NCI-H2171 (cell line): ENCODE data around the gene COX6B1.
"Not testable (repeated sequence)": the region's sequence is repeated elsewhere in the genome, so short reads cannot be mapped to it uniquely, and the experiment has no call there.

ENCODE experiments used
- DNase-seq: peaks from one replicate; lab custom pipeline; 2025; lab: John Stamatoyannopoulos, UW

COX6B1 gene, protein sequence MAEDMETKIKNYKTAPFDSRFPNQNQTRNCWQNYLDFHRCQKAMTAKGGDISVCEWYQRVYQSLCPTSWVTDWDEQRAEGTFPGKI

GRCh38 chr19:35648017-35648961 is at the start of gene COX6B1:
Gene COX6B1 (plus strand): TSS chr19:35648323. CDS start chr19:35651244, 2,921 bp downstream.
- DNase-seq = peak; percentile 97

- DNase-seq = no peak
Observed at GRCh38 chr19:35601971-35602370, 46.2 kb upstream of the COX6B1 start.

- not testable (repeated sequence) for DNase-seq
Observed at GRCh38 chr19:35604436-35604835, 43.7 kb upstream of the COX6B1 start.

GRCh38 chr19:35607170-35607569 is 41.0 kb upstream of the COX6B1 start:
- DNase-seq = not testable (repeated sequence)

DNA sequence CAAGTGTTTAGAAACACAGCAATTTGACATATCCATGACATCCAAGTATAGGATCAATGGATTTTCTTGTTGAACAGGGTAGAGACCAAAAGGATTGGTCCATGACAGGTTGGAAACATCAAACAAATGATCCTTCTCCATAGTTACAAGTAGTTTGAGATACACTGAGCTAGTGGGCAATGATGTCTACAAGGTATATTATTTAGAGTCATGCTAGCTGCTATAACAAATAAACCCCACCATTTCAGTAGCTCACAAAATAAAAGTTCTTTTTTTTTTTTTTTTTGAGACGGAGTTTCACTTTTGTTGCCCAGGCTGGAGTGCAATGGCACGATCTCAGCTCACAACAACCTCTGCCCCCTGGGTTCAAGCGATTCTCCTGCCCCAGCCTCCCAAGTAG is 40.5 kb upstream of the COX6B1 start:
- DNase-seq = no peak

- DNase-seq = no peak
Observed at GRCh38 chr19:35608251-35608650, 39.9 kb upstream of the COX6B1 start.

- no peak for DNase-seq
Observed at GRCh38 chr19:35609851-35610353, 38.2 kb upstream of the COX6B1 start.

- DNase-seq = no peak
Observed at GRCh38 chr19:35612224-35612558, 35.9 kb upstream of the COX6B1 start.

DNA sequence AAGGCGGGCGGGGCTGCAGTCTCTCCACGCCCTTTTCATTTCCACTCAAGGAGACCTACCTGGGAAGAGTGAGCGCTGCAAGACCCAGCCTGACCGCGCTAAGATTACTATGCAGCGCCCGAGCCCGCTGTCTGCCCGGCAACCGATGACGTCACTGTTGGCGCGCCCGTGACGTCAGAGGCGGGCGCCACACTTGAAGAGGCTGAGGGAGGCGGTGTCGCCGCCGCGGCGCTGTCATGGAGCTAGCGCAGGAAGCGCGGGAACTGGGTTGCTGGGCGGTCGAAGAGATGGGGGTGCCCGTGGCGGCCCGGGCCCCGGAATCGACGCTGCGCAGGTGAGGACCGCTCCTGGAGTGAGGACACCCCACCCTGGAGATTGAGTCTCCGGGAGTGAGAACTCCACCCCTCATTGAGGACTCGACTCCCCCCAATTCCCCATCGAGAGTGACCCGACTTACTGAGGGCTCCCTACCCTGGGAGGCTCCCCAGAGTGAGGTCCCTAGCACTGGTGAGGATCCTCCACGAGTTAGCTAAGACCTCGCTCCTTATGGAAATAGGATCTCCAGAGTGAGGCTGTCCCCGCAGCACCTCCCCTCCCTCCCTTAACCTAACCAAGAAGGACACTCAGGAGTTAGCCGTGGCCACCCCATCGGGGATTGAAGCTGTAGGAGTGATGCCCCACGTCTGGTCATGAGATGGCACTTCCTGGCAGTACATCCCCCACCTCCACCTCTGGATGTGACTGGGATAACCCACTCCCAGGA is 35.4 kb upstream of the COX6B1 start, which contains the start of gene HAUS5:
HAUS5 (plus strand) TSS at position 177 of the 763 bp plus-strand sequence; CDS start at position 237, 60 bp downstream.
- peak; percentile 89 for DNase-seq

- no peak for DNase-seq
Observed at GRCh38 chr19:35613574-35613973, 34.5 kb upstream of the COX6B1 start.

GRCh38 chr19:35615036-35615435 is 33.1 kb upstream of the COX6B1 start:
- DNase-seq = no peak

GRCh38 chr19:35618857-35619256 is 29.3 kb upstream of the COX6B1 start:
- no peak for DNase-seq

- DNase-seq = no peak
Observed at GRCh38 chr19:35619290-35619923, 28.7 kb upstream of the COX6B1 start.

DNA sequence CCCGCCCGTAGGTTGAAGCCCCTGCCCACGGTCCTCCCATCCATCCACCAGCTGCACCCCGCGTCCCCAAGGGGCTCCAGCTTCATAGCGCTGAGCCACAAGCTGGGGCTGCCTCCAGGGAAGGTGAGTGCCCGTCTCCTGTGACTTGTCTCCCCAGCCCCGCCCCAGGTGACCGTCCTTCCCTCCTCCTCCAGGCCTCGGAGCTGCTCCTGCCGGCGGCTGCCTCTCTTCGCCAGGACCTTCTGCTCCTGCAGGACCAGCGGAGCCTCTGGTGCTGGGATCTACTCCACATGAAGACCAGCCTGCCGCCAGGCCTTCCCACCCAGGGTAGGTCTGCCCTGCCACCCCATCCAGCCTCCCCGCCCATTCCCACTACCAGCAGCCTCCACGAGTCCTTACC is 28.1 kb upstream of the COX6B1 start:
- no peak for DNase-seq

- no peak for DNase-seq
Observed at GRCh38 chr19:35621708-35622107, 26.4 kb upstream of the COX6B1 start.

DNA sequence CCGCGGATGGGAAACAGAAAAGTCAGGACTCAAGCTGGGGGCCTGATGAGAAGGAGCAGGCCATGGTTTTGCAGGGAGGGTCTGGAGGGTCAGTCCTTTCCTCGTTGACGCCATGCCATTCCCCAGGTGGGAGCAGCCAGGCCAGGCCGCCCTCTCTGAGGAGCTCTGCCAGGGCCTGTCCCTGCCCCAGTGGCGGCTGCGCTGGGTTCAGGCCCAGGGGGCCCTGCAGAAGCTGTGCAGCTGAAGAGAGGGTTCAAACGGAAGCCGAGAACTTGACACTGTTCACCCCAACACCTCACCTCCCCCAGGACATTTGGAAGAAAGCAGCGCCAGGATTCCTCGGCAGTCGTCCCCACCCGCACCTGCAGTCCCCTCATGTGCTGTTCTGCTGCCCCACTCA is 25.4 kb upstream of the COX6B1 start:
- no peak for DNase-seq

GRCh38 chr19:35623327-35624010 is 24.7 kb upstream of the COX6B1 start:
- no peak for DNase-seq

GRCh38 chr19:35628264-35628564 is 19.9 kb upstream of the COX6B1 start:
- DNase-seq = no peak

DNA sequence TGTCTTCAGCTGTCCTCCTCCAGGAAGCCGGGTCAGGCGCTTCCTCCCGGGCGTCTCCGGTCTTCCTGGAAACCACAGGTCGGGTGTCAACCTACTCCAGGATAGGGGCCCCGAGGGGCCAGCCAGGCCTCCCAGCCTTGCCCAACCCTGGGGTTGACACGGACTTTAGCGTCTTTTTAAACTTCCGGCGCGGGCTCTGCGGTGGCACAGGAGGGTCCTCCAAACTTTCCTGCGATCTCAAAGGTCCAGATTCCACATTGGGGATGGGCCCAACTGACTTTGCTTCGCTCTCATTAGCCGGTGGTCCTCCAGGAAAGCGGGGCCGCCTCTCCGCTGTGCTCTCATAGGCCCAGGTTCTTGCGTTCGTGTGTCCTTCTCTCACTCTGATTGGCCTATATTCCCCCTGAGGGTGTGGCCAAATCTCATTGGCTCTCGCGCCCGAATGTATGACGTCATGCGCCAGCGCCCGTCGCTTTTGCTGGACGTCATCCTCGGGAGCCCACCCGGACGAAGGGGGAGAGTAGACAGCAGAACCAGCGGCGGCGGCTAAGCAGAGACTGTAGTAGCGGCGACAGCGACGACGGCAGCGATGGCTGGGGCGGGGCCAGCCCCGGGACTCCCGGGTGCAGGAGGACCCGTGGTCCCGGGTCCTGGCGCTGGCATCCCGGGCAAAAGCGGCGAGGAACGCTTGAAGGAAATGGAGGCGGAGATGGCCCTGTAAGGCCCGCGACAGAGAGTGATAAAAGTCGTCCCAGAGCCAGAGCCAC is 19.4 kb upstream of the COX6B1 start, which contains the start of gene RBM42:
RBM42 (plus strand) TSS at position 472 of the 767 bp plus-strand sequence; CDS start at position 590, 118 bp downstream.
- DNase-seq = peak; percentile 96

DNA sequence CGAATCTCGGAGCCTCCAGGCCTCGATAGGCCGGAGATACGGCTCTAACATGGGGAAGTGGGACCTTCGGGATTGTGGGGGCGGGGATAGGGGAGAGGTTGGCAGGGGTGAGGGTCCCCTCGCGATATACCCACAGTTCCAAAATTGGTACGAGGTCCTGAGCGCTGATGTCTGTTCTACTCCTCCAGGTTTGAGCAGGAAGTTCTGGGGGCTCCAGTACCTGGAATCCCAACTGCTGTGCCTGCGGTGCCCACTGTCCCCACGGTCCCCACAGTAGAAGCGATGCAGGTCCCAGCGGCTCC is 18.8 kb upstream of the COX6B1 start:
- no peak for DNase-seq
